ENCODE data around the gene SACM1L.
A peak's percentile ranks its signal among the peaks of the same experiment; 100 is the strongest.

SACM1L gene, protein sequence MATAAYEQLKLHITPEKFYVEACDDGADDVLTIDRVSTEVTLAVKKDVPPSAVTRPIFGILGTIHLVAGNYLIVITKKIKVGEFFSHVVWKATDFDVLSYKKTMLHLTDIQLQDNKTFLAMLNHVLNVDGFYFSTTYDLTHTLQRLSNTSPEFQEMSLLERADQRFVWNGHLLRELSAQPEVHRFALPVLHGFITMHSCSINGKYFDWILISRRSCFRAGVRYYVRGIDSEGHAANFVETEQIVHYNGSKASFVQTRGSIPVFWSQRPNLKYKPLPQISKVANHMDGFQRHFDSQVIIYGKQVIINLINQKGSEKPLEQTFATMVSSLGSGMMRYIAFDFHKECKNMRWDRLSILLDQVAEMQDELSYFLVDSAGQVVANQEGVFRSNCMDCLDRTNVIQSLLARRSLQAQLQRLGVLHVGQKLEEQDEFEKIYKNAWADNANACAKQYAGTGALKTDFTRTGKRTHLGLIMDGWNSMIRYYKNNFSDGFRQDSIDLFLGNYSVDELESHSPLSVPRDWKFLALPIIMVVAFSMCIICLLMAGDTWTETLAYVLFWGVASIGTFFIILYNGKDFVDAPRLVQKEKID

DNA sequence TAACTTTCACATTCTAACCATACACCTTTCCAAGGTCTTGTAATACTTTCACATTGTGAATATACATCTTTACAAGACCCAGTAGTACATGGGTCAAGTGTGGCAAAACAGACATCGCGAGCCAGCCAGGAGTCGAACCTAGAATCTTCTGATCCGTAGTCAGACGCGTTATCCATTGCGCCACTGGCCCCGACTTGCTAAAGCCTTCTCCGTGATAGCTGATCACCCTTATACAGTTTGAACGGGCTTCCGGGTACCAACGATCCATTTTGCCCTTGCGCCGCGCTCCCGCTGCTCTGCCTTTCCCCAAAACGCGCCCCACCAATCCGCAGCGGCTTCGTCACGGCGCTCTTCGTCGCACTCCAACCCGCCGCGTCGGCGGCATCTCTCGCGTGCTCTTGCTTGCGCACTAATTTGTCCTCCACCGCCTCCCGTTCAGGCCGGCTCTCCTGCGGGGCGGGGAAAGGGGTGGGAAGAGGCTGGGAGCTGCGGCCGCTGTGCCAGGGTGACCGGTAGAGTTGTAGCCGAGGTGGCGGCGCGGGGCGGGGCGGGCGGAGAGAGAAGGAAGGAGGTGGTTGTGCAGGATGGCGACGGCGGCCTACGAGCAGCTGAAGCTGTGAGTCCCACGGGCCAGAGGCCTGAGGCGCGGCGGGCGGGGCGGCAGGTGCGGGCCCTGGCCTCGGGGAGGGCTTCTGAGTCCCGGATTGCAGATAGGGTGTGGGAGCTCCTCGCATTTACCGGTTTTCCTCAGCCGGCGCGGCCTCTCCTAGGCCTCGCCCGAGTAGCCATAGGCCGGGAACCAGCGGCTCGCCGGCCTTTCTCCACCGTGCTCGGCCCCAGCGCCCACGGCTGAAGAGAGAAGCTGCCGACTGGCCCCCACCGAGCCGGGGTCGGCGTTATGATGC is at the start of gene SACM1L:
SACM1L (plus strand) TSS at position 515 of the 905 bp plus-strand sequence; CDS start at position 585, 70 bp downstream.
- peak; percentile 100 for DNase-seq

DNA sequence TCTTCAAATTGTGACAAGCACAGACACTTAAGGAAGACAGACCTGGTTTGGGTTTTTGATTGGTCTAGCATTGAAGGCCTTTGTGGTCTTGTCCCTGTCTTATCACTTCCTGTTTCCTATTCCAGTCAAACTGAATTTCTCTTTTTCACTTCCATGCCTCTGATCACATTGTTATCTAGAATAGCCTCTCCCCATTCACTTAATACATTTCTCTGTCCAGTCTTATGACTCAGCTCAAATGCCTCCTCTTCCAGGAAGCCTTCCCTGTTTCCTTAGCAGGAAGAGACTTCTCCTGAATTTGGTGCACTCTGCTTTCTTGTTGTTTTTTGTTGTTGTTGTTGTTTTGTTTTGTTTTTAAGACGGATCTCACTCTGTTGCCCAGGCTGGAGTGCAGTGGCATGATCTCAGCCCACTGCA is 49.1 kb upstream of the SACM1L start:
- DNase-seq, result no peak

DNA sequence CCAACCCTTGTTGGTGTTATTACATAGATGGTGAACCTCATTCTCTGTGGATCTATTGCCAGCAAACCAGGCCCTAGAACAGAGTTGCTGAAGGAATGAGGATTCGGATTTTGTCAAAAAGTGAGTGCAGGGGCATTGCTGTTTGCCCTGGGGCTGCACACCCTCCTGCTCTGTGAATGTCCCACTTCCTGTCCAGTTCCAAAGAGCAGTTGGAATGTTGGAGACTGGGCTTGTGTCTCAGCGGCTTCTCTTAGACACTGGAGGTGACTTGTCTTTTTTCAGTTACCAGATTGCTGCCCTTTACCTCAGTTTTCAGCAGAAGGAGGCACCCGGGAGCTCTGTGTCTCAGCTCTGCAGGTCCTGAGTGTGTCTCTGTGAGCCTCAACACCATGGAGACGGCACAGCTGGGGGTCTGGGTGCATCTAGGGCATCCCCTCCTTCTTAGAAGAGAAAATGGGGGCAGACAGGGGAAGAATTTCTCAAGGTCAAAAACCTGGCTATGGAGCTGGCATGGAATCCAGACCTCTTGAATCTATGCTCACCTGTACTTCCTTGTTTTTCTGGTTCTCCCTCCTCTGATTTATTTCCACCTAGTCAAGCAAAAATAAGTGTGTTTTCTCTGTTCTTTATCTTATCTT is 48.4 kb upstream of the SACM1L start:
- DNase-seq, result peak; percentile 78

DNA sequence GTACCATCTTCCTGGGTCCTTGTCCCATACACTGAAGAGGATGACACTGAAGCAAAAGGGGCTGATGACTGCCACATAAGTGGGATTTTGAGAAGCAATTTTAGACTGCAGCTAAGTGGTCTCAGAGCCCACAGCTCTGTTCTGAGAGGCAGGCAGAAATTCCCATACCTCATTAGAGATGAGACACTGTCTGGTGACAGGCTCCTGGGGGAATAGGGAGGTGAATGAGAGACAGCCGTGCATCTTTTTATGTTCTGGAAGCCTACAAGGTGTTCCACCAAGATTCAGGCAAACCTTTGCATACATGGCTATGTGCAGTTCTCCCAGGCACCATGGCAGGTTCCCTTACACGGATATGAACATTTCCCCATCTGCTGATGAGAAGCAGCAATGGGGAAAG is 47.4 kb upstream of the SACM1L start:
- DNase-seq, result no peak

DNA sequence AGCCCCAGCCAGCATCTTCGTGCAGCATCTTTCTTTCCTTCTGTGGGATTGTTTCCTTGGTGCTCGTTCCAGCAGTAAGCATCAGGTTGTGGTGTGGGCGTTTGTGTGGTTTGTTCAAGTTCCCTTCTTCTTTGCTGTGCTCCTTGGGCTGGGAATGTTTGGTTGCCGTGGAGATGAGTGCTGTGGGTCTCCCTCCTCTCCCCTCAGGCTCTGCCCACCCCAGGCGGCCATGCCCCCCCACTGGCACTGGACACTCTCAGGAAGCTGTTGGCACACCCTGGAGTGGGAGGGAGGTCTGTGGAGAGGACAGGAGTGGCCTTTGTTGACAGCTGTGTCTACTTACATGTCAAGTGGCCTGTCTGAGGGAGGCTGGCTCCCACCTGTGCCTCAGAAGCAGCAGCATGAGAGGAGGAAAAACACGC is 46.5 kb upstream of the SACM1L start:
- DNase-seq, result no peak

DNA sequence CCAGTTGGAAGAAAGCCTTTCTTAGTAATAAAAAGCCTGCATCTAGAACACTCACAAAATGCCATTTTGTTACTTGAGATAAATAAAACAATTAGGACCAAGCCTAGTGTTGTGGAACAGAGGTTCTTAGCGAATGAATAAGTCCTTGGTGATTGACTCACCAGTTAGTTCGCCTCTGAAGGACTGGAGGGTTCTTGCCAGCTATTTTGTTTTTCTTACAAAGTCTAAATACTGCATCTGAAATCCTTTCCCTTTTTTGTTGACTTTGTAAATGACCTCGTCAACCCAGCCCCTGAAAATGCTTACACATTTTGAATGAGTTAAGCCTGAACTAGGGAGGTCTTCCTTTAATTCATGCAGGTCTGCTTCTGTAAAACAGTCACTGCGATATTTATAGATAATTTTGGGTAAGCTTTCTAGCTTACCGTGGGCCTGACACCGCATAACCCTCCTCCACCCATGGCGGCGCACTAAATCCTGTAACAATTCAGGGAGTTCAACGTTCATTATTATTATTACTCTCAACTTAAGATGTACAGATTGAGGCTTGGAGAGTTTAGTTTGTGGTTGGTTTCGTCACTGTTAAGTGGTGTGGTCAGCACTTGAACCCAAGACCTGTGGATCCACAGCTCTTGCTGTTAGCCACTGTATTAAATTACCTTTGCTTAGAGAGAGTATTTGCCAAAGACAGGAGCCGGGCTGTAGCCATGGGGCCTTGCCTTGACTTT is 45.0 kb upstream of the SACM1L start:
- no peak for DNase-seq

DNA sequence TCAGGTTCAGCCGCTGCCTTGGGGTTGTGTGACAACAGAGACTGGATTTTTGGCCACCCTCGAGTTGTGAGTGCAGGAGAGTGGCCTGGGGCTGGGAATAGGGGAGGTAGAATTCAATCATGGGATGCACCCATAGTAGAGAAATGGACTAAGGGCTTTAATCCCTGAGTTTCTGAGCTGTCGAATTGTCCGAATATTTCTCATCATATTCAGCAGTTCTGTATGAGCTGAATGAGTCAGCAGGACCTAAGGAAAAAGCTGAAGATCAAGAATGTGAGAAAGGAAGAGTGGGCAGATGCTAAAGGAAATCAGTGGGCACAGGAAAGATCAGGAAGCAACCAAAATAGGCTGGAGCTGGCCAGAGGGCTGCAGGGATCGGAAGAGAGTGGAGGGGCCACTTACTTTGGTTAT is 44.4 kb upstream of the SACM1L start:
- no peak for DNase-seq

DNA sequence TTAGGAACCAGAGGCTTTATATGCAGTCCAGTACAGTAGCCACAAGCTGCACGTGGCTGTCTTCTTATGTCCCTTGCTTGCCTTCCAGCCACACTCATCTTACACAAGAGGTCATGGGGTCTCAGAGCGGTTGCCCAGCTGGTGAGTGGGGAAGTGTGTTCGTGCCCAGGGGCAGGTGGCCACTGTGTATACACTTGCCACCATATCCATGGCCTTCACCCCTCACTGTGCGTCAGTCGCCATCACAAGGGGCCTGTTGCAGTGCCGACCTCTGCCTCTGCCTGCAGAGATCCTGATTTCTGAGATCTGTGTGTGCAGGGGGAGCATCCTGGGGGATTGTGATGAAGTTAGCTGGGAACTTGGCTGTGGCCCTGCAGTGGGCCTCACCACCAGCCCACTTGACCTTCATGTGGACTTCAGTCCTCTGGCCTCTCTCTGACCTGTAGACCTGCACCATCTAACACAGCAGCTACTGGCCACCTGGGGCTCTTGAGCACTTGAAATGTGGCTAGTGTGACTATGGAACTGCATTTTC is 43.1 kb upstream of the SACM1L start:
- DNase-seq, result no peak

DNA sequence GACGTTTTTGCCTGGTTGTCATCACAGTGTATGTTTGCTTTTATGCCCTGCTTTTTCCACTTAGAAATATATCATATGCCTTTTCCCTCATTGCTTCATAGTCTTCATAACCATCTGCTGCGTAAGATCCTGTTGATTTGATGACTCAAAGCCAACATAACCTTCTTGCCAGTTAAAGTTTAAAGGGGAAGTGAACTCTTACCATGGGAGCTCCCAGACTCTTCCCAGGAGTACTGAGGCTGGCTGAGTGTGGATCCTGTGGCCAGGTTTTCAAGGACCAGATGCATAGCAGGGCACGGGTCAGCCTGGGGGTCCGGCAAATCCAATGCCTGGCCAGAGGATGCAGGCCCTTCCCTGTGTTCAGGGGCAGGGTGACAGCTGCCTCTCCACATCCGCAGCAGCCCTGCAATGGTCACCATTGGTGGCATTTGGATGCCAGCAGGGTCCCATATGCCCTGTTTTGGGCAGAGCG is 42.0 kb upstream of the SACM1L start:
- no peak for DNase-seq

DNA sequence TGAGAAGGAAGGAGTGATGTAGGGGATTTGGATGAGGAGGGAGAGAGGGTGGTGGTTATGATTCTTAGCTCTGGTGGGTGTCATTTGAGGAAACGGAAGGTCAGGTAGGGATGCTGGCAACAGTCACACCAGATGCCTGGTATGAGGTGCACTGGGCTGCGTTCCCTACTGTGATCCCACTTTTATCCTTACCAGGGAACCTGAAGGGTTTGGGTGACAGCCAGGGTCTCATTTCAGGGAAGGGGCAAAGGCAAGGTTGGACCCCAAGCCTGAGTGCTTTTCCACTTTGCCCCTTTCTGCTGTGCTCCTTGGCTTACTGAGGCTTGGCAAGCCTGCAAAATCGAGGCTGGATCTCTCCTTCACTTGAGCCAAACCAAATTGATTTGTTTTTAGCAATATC is 36.0 kb upstream of the SACM1L start:
- DNase-seq, result no peak

DNA sequence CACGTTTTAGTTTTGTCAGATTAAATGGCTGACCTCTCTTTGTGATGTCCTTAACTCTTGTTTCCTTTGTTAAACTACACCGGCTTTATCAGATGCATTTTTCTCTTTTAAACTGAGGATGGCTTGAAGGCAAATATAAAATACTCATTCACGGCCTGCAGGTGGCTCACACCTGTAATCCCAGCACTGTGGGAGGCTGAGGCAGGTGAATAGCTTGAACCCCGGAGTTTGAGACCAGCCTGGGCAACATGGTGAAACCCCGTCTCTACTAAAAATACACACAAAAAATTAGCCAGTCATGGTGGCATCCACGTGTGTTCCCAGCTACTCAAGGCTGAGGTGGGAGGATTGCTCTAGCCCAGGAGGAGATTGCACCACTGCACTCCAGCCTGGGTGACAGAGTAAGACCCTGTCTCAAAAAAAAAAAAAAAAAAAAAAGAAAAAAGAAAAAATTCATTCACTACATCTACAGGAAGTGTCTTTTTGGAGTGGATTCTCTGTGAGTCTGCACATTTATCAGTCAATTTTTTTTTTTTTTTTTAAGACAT is 34.7 kb upstream of the SACM1L start:
- DNase-seq, result no peak

DNA sequence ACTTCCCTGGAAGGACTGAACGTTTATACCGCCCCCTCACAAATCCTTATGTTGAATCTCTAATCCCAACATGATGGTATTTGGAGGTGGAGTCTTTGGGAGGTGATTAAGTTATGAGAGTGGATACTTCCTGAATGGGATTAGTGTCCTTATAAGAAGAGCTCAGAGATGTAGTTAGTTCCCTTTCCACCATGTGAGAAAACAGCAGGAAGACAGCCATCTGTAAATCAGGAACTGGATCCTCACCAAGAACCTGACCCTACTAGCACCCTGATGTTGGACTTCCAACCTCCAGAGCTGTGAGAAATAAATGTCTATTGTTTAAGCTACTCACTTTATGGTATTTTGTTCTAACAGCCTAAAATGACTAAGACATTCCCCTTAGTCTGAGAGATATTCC is 33.3 kb upstream of the SACM1L start:
- no peak for DNase-seq

DNA sequence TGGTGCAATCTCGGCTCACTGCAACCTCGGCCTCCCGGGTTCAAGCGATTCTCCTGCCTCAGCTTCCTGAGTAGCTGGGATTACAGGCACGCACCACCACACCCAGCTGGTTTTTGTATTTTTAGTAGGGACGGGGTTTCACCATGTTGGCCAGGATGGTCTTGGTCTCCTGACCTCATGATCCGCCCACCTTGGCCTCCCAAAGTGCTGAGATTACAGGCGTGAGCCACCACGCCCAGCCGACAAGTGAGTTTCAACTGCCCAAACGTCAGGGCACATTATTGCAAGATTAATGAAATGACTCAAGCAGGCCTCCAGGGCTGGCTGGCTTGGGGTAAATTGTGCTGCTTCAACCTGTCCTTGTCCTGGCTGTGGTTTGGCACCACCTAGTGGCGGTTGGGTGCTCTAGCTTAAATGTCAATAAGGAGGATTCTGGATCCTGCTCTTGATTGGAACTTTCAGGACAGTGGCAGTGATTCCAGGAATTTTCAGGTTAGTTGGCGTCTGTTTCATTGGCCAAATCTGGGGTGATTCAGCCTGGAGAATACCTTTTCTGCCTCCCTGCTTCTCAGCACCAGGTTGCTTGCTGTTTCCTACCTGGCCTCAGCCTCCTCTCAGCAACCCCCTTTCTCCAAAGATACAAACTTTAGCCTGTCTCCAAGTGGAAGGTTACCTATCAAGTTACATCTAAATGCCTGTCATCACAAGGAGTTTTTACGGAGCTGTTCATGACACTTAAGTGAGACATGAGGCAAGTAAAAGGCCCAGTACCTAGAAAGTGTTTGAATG is 32.4 kb upstream of the SACM1L start:
- peak; percentile 95 for DNase-seq

DNA sequence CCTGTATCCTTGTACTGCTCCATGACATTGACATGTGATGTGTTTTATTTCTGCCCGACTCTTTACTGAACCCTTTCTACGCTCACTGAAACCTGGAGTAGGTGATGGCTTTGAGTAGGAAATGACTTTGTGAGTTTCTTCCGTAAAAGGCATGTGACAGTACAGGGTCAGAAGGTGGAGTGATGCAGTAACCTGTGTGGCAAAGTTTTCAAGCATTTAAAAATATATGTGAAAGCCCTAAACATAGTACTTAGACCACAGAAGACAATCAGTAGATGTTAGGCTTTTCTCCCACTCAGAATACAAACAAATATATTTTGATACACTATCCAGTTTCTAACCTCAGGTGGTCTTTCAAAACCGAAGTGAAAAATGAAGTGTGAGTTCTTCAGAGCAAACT is 31.3 kb upstream of the SACM1L start:
- no peak for DNase-seq

DNA sequence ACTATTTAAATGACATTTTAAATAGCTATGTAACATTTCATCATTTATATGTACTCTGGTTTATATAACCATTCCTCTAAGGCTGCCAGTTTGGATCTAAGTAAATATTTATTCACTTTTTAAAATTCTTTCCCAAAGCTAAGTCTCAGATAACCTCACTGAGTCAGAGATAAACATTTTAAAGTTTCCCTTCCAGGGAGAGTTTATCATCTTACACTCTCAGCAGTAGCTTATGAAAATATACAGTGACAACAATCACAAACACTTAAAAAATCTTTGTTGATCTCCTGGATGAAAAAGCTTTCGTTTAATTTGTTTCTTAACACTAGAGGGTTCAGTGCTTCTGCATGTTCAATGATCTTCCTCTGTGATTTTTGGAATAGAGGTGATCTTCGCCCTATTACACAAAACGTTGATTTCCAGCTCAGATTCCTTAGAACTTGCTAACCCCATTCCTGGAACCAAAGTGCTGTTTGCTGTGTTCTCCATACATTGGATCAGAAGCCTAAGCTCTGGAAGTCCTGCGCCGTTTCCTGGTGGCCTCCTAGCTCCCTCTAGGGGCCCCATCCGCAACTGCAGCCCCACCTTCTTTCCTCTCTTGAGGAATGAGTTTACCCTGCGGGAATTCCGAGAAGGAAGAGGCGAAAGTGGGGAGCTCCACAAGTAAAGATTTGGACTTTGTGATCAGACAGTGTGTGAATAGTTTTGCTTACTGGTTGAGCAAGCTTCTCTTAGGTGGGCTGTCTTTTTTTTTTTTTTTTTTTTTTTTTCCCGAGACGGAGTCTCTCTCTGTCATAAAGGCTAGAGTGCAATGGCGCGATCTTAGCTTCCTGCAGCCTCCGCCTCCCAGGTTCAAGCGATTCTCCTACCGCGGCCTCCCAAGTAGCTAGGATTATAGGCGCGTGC is 29.3 kb upstream of the SACM1L start:
- peak; percentile 81 for DNase-seq

DNA sequence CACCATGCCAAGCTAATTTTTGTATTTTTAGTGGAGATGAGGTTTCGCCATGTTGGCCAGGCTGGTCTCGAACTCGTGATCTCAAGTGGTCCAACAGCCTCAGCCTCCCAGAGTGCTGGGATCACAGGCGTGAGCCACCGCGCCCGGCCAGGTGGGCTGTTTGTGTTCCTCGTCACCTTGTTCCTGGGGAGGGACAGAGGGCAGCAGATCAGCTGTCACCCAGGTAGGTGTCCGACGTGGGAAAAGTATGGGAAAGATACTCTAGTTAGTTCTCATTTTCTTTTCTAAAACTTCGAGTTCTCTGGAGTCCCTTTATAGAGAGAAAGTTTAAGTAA is 28.7 kb upstream of the SACM1L start:
- no peak for DNase-seq

DNA sequence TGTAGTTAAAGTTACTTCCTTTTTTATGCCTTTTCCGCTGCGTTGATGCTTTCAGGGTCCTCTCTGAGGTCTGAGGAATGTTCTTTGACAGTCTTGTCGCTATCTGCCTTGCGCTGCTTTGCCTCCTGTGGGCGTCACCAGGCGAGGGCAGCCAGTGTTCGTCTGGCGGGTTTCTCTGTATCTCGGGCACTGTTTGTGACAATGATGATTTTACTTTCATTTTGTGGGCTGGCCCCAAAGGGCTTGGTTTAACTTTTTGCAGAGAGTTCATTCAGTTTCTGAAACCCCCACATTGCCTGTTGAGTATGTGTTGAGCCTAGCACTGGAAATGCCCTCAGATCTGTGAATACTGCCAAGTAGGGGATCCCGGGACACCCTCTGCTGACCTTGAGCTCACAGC is 24.6 kb upstream of the SACM1L start:
- no peak for DNase-seq

DNA sequence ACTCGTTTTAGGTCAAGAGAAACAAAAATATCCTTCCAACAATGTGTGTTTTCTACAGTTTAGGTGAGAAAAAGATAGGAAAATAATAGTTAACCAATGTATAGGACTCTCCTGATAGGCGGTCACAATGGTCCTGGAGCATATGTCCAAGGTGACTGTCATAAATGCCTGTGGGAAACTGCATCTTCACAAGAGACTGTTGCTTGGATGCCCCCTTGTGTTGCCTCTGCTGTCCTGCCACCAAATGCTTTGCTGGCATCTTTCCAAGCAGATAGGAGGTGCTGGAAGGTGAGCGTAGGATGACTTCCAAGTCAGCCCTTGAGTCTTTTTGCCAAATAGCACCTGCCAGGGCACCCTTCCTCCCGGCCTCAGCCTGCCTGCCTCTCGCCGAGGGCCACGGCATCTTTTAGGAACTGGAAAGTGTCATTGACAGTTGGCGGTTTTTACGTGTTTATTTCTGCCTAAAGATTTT is 24.1 kb upstream of the SACM1L start:
- DNase-seq, result peak; percentile 43

DNA sequence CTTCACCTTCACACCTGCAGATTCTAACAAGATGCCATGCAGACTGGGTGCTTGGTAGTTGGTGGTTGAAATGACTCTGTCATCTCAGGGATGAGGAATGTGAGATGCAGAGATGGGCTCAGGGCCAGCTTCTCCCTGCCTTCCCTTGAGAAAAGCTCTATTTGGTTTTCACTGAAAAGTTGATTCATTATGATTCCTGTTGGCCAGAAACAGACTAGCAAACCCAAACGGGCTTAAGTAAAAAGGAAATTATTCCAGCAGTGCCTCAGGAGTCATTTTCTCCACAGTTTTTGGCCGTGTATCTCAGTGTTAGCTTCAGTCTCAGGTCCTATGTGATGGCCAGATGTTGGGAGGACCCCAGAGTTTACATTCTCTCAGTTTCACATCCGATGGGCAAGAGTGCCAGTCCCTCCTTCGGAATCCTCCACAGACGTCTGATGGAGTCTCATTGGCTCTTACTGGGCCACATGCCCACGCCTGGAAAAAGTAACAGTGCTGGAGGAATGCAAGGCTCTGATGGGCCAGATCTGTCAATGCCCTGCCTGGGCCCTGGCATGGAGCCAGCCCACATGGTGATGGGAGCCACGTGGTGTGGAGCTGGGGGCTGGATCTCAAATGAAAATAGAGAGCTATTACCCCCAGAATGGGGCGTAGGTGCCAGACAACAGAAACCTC is 22.3 kb upstream of the SACM1L start:
- DNase-seq, result no peak
